Ureter (tissue), 1 donor: ENCODE measurements around the gene CSNK2A2. TPM values are rescaled to one million over a fixed set of nuclear protein-coding genes. Genes with fewer than 3 reads are reported as not detected.

ENCODE experiments used
- DNase-seq: peaks from one replicate; pipeline ENCODE4 v3.0.0-alpha.2; 2020; ENCODE audit warnings: low spot score
- total RNA-seq: library from RNA; stranded (reverse); gene quantifications from one replicate; pipeline ENCODE4 v1.2.4, GENCODE V29; 2023
- donor health status: DM: yes; HTN: yes; CAD: no.

The CSNK2A2 gene
- total RNA-seq, 1 donor from 2014 or later: 64.1 TPM

- DNase-seq: no peak
Observed at GRCh38 chr16:58138852-58139251, 59.1 kb downstream of the CSNK2A2 start.

- DNase-seq: no peak
Observed at GRCh38 chr16:58137581-58137980, 60.3 kb downstream of the CSNK2A2 start.

- peak; percentile 99 for DNase-seq
Observed at GRCh38 chr16:58129097-58129936, 68.6 kb downstream of the CSNK2A2 start, which contains the start of gene CFAP20. CFAP20 (minus strand) TSS chr16:58129381; CDS start chr16:58129115, 266 bp downstream.

- no peak for DNase-seq
Observed at GRCh38 chr16:58128711-58129096, 69.2 kb downstream of the CSNK2A2 start.

GRCh38 chr16:58128181-58128631 is 69.7 kb downstream of the CSNK2A2 start:
- no peak for DNase-seq

- no peak for DNase-seq
Observed at GRCh38 chr16:58127634-58128033, 70.3 kb downstream of the CSNK2A2 start.

- DNase-seq: no peak
Observed at GRCh38 chr16:58127033-58127556, 70.8 kb downstream of the CSNK2A2 start.

- no peak for DNase-seq
Observed at GRCh38 chr16:58126451-58126961, 71.4 kb downstream of the CSNK2A2 start.

GRCh38 chr16:58125781-58126335 is 72.0 kb downstream of the CSNK2A2 start:
- no peak for DNase-seq

GRCh38 chr16:58125041-58125440 is 72.9 kb downstream of the CSNK2A2 start:
- no peak for DNase-seq

- no peak for DNase-seq
Observed at GRCh38 chr16:58124601-58124915, 73.3 kb downstream of the CSNK2A2 start.

GRCh38 chr16:58123896-58124600 is 73.9 kb downstream of the CSNK2A2 start:
- DNase-seq: no peak

GRCh38 chr16:58121132-58121531 is 76.8 kb downstream of the CSNK2A2 start:
- no peak for DNase-seq

- no peak for DNase-seq
Observed at GRCh38 chr16:58120234-58120633, 77.7 kb downstream of the CSNK2A2 start.

GRCh38 chr16:58119509-58119845 is 78.4 kb downstream of the CSNK2A2 start:
- DNase-seq: no peak

- no peak for DNase-seq
Observed at GRCh38 chr16:58118801-58119508, 79.0 kb downstream of the CSNK2A2 start.

- DNase-seq: no peak
Observed at GRCh38 chr16:58116529-58116928, 81.4 kb downstream of the CSNK2A2 start.

GRCh38 chr16:58116081-58116480 is 81.8 kb downstream of the CSNK2A2 start:
- DNase-seq: no peak

GRCh38 chr16:58114827-58115825 is 82.8 kb downstream of the CSNK2A2 start:
- DNase-seq: no peak

- no peak for DNase-seq
Observed at GRCh38 chr16:58111302-58111627, 86.6 kb downstream of the CSNK2A2 start.
